Heart left ventricle (tissue), 16 donors: ENCODE results near the gene SCARB1. TPM values are rescaled to one million over a fixed set of nuclear protein-coding genes. Genes with fewer than 3 reads are reported as not detected.
A peak's percentile ranks its signal among the peaks of the same experiment; 100 is the strongest.

ENCODE experiments used
- ATAC-seq, 4 donors: fragments of 200-7000 bp; cut with Tn5 transposase; one replicate each; pipeline ENCODE4 v1.9.1; 2020 to 2022; ENCODE audit warnings: moderate library complexity in 4 of 4, mild to moderate bottlenecking in 3 of 4, moderate number of reproducible peaks in 1 of 4
- DNase-seq, 5 donors: peaks; one replicate each; pipeline ENCODE4 v3.0.0-alpha.2; 2020
- H3K27ac ChIP-seq, 12 donors: fragments of 200-600 bp; sonication (generic) in 4 of 12; one replicate each; pipeline versions ENCODE4 v1.5.0 to v1.8.0; 2016 to 2022; ENCODE audit warnings: mild to moderate bottlenecking in 2 of 12
- H3K27me3 ChIP-seq, 9 donors: fragments of 200-600 bp; sonication (generic) in 2 of 9; one replicate each; pipeline versions ENCODE4 v1.5.1 to v1.8.0; 2016 to 2022; ENCODE audit warnings: mild to moderate bottlenecking in 3 of 9
- H3K36me3 ChIP-seq, 9 donors: fragments of 200-600 bp; sonication (generic) in 2 of 9; one replicate each; pipeline versions ENCODE4 v1.5.0 to v1.8.0; 2018 to 2022; ENCODE audit warnings: mild to moderate bottlenecking in 2 of 9
- H3K4me1 ChIP-seq, 12 donors: fragments of 200-600 bp; sonication (generic) in 4 of 12; one replicate each; pipeline versions ENCODE4 v1.5.0 to v1.8.0; 2016 to 2022; ENCODE audit warnings: mild to moderate bottlenecking in 3 of 12
- H3K4me3 ChIP-seq, 12 donors: fragments of 200-600 bp; sonication (generic) in 4 of 12; one replicate each; pipeline versions ENCODE4 v1.5.0 to v1.8.0; 2017 to 2022; ENCODE audit warnings: mild to moderate bottlenecking in 9 of 12, moderate library complexity in 4 of 12
- H3K9me3 ChIP-seq, 12 donors: fragments of 200-600 bp; sonication (generic) in 4 of 12; one replicate each; pipeline versions ENCODE4 v1.5.0 to v1.8.0; 2016 to 2022; ENCODE audit warnings: mild to moderate bottlenecking in 1 of 12
- POLR2A ChIP-seq, 2 donors: fragments of 450-650 bp; IDR thresholded peaks; one replicate each; pipeline ENCODE4 v1.6.1; 2017; ENCODE audit warnings: antibody characterized with exemption in 2 of 2, mild to moderate bottlenecking in 2 of 2, moderate library complexity in 2 of 2
- WGBS, 4 donors: extraction: QIAGEN DNeasy Blood & Tissue Kit in 2 of 4; methylation state at CpG; one replicate each; pipeline versions ENCODE4 v1.1.5 to v1.1.7; 2013 to 2018; 5-methylcytosine and 5-hydroxymethylcytosine counted together
- intact Hi-C, 10 donors: fragments of 100-400 bp; cut with DNase I; formaldehyde crosslinking; loops; one replicate each; pipeline versions ENCODE4 v1.11.1 to v1.14.2; 2022
- polyA plus RNA-seq, 2 donors: library from polyadenylated mRNA; stranded (reverse); fragments of 200-250 nt; gene quantifications; one replicate each; pipeline ENCODE4 v1.2.3, GENCODE V29; 2013
- total RNA-seq, 9 donors: library from RNA; depleted of rRNA in 2 of 9; stranded (reverse); fragments of >200 nt in 2 of 9; fragmentation: NEBNext Ultra II Directional in 3 of 9; extraction: Animal tissue kit (Norgen Biotek cat#: 25700) in 3 of 9; gene quantifications; one replicate each; pipeline versions ENCODE4 v1.1.0 to v1.2.4, GENCODE V29; 2016 to 2023
- TF ChIP-seq, protein P1 (sequence below), 12 donors: fragments of 200-600 bp; sonication (generic) in 4 of 12; IDR thresholded peaks; one replicate each; pipeline versions ENCODE4 v1.5.0 to v1.8.0; 2018 to 2022; ENCODE audit warnings: antibody characterized with exemption in 12 of 12, mild to moderate bottlenecking in 5 of 12
- donor health status: ischemic (EF 13 %, LVEDD 7.1; RV severe dilation, severe dysfunction).
- donor health status: healthy with polysubstance abuse.
- donor health status: DM: no; HTN: yes; CAD: no.
- donor health status: DM: no; HTN: no; CAD: no.
- donor health status: ischemic (EF 25% LVEDD 6.9; RV normal size, moderate dysfunction).
- donor health status: ischemic (EF 25% LVEDD 5.7; RV mildly dilated, moderate dysfunction).
- donor health status: healthy.
- donor health status: DM: yes; HTN: yes; CAD: no.
- donor health status: ischemic (EF 35%, LVEDD 5.7; RV mildly dilated, moderate dysfunction).
- donor health status: nonischemic (EF 11% LVEDD 7.7; RV severe dilation, severe dysfunction).
- donor health status: DM: yes; HTN: yes; CAD: no.
- donor health status: PGD.
- donor health status: ischemic (EF 29% LVEDD 5.4; RV normal size, mild dysfunction).
- donor health status: nonischemic (EF 23%, LVEDD 6.1; RV moderate dilation, normal function).

SCARB1 gene
- total and polyA plus RNA-seq, 11 donors, result 6.9 to 21.7 (median 14.0) TPM

- Histone ChIP-seq H3K4me1 (peaks cover 0 to 14% (median 0%) of the 10 kb centered on the region in 12 donors), H3K27me3 (no peaks in the 10 kb centered on the region), H3K4me3 (no peak overlapping the region), H3K27ac (no peak overlapping the region), H3K36me3 (no peaks in the 10 kb centered on the region), H3K9me3 (no peaks in the 10 kb centered on the region)
- DNase-seq, result no peak
- TF ChIP-seq, protein P1, sequence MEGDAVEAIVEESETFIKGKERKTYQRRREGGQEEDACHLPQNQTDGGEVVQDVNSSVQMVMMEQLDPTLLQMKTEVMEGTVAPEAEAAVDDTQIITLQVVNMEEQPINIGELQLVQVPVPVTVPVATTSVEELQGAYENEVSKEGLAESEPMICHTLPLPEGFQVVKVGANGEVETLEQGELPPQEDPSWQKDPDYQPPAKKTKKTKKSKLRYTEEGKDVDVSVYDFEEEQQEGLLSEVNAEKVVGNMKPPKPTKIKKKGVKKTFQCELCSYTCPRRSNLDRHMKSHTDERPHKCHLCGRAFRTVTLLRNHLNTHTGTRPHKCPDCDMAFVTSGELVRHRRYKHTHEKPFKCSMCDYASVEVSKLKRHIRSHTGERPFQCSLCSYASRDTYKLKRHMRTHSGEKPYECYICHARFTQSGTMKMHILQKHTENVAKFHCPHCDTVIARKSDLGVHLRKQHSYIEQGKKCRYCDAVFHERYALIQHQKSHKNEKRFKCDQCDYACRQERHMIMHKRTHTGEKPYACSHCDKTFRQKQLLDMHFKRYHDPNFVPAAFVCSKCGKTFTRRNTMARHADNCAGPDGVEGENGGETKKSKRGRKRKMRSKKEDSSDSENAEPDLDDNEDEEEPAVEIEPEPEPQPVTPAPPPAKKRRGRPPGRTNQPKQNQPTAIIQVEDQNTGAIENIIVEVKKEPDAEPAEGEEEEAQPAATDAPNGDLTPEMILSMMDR (IDR thresholded peaks at IDR 0.05), result no peak
- TF ChIP-seq POLR2A (IDR thresholded peaks at IDR 0.05), result no peak
- 54 to 65% (median 55%) methylated on average over 5 of the region's 5 CpGs for WGBS, 4 donors
- intact Hi-C loops, result loop anchor here in 3 of 10 donors (5.0 to 10.0 kb wide), 3 partner anchors 37 to 864 kb away; partner anchors contain the start of gene SCARB1 (in 1 of the 3)
- no peak for ATAC-seq
These were observed 35.2 kb upstream of the SCARB1 start for GRCh38 chr12:124898923-124899294.

DNA sequence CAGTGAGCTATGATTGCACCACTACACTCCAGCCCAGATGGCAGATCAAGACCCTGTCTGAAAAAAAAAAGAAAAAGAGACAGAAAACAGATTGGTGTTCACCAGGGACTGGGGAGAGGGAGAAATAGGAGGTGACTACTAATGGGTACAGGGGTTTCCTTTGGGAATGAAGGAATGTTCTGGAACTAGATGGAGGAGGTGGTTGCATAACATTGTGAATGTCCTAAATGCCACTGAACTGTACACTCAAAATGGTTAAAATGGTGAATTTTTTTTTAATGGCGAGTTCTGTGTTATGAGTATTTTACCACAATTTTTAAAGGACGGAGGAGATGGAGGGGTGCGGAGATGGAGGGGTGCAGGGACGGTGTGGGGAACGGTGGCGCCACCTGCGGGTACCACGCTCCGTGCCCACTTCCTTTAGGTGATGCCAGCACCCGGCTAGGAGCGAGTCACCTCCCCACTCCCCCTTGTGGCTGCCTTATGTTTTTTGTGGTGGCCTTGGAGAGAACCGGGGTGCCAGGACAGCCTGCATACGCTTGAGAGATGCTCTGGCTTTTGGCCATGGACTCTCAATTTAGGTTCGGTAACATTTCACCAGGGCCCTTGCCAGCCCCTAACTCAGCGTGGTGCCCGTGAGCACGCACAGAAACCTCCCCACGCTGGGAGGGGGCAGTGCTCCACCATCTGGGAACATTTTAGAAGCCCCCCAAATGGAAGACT lies 34.7 kb upstream of the SCARB1 start:
- peak; percentile 50 to 74 (median 64) for ATAC-seq
- intact Hi-C loops, result loop anchor here in 3 of 10 donors (5.0 to 10.0 kb wide), 3 partner anchors 36 to 864 kb away; partner anchors contain the start of gene SCARB1 (in 1 of the 3)
- WGBS, 4 donors, result 30 to 51% (median 38%) methylated on average over 18 of the region's 18 CpGs
- Histone ChIP-seq H3K9me3 (no peaks in the 10 kb centered on the region), H3K27ac (no peak overlapping the region), H3K36me3 (no peaks in the 10 kb centered on the region), H3K27me3 (no peaks in the 10 kb centered on the region), H3K4me1 (peaks cover 0 to 14% (median 0%) of the 10 kb centered on the region in 12 donors), H3K4me3 (no peak overlapping the region)
- TF ChIP-seq, protein P1 (IDR thresholded peaks at IDR 0.05), result peak in 11 of 12 donors; percentile 21 to 57 (median 45)
- TF ChIP-seq POLR2A (IDR thresholded peaks at IDR 0.05), result no peak
- DNase-seq, result peak in 3 of 5 donors; percentile 37 to 67 (median 45)

DNA sequence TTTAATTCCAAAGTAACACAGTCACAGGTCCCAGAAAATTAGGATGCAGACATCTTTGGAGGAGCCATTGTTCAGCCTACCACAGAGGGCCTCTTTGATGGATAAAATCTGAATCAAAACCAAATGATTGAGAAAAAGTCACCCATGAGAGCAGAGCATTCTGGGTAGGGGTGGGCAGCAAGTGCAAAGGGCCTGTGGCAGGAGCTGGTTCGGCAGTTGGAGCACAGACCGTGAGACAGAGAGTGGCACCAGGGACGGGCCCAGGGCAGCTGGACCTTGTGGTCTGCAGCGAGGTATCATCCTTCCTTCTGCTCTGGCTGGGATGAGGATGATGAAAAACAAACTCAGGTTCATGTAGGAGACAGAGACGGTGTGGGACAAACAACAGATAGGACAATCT lies 32.8 kb upstream of the SCARB1 start:
- no peak for DNase-seq
- no peak for TF ChIP-seq POLR2A (IDR thresholded peaks at IDR 0.05)
- TF ChIP-seq, protein P1 (IDR thresholded peaks at IDR 0.05), result no peak
- Histone ChIP-seq H3K4me1 (peaks cover 0 to 14% (median 0%) of the 10 kb centered on the region in 12 donors), H3K36me3 (no peaks in the 10 kb centered on the region), H3K4me3 (no peak overlapping the region), H3K27ac (no peak overlapping the region), H3K27me3 (no peaks in the 10 kb centered on the region), H3K9me3 (no peaks in the 10 kb centered on the region)
- no peak for ATAC-seq
- intact Hi-C loops, result loop anchor here in 3 of 10 donors (5.0 to 10.0 kb wide), 3 partner anchors 34 to 862 kb away; partner anchors contain the start of gene SCARB1 (in 1 of the 3)
- 85 to 94% (median 90%) methylated on average over 5 of the region's 5 CpGs for WGBS, 4 donors

- TF ChIP-seq, protein P1 (IDR thresholded peaks at IDR 0.05), result no peak
- no peak for TF ChIP-seq POLR2A (IDR thresholded peaks at IDR 0.05)
- intact Hi-C loops, result loop anchor here in 2 of 10 donors (10.0 kb wide), 2 partner anchors 579 to 859 kb away; no protein-coding TSS in a partner anchor
- WGBS, 4 donors, result 93 to 95% (median 95%) methylated on average over 9 of the region's 9 CpGs
- Histone ChIP-seq H3K36me3 (no peaks in the 10 kb centered on the region), H3K27me3 (no peaks in the 10 kb centered on the region), H3K27ac (no peak overlapping the region), H3K4me1 (peaks cover 0 to 11% (median 0%) of the 10 kb centered on the region in 12 donors), H3K9me3 (no peaks in the 10 kb centered on the region), H3K4me3 (no peak overlapping the region)
- ATAC-seq (no peak), DNase-seq (no peak)
These were observed 30.3 kb upstream of the SCARB1 start for GRCh38 chr12:124893792-124894516.
